Loucy (cell line): ENCODE measurements around the gene SIK3.

ENCODE experiments used
- H2AFZ ChIP-seq: fragments of 200-600 bp; sonication (generic); 2 replicates; pipeline ENCODE4 v1.6.0; 2016; ENCODE audit warnings: antibody characterized with exemption, mild to moderate bottlenecking, low read length, moderate library complexity
- H3F3A ChIP-seq: fragments of 200-600 bp; 2 replicates; pipeline ENCODE4 v1.6.0; 2016; ENCODE audit warnings: antibody characterized with exemption, low read depth, mild to moderate bottlenecking
- H3K27me3 ChIP-seq: fragments of 200-600 bp; sonication (generic); 2 replicates; pipeline ENCODE4 v1.6.1; 2014; ENCODE audit warnings: low read length, mild to moderate bottlenecking; ENCODE audit not compliant: insufficient read depth, poor library complexity, severe bottlenecking
- H3K36me3 ChIP-seq: fragments of 200-600 bp; sonication (generic); 2 replicates; pipeline ENCODE4 v1.6.1; 2016; ENCODE audit warnings: low read length; ENCODE audit not compliant: insufficient read depth
- H3K4me1 ChIP-seq: fragments of 200-600 bp; sonication (generic); 2 replicates; pipeline ENCODE4 v1.5.1; 2014; ENCODE audit warnings: low read length, mild to moderate bottlenecking; ENCODE audit not compliant: insufficient read depth, poor library complexity, severe bottlenecking
- H3K4me2 ChIP-seq: fragments of 200-600 bp; sonication (generic); 2 replicates; pipeline ENCODE4 v1.6.0; 2014; ENCODE audit warnings: antibody characterized with exemption, low read length, low read depth, mild to moderate bottlenecking; ENCODE audit not compliant: poor library complexity, severe bottlenecking
- H3K4me3 ChIP-seq: fragments of 200-600 bp; sonication (generic); 2 replicates; pipeline ENCODE4 v1.5.1; 2014; ENCODE audit warnings: low read length, mild to moderate bottlenecking, mixed read lengths; ENCODE audit not compliant: poor library complexity, severe bottlenecking
- H3K79me2 ChIP-seq: fragments of 200-600 bp; sonication (generic); 2 replicates; pipeline ENCODE4 v1.6.1; 2014; ENCODE audit warnings: low read length; ENCODE audit not compliant: insufficient read depth
- H3K9ac ChIP-seq: fragments of 200-600 bp; sonication (generic); 2 replicates; pipeline ENCODE4 v1.6.0; 2014; ENCODE audit warnings: mild to moderate bottlenecking, low read depth, low read length, moderate library complexity; ENCODE audit not compliant: poor library complexity, severe bottlenecking
- H3K9me2 ChIP-seq: fragments of 200-600 bp; sonication (generic); replicated peaks from 2 replicates; pipeline ENCODE4 v1.6.1; 2016; ENCODE audit warnings: low read depth, low read length, mixed read lengths
- H3K9me3 ChIP-seq: fragments of 200-600 bp; sonication (generic); 2 replicates; pipeline ENCODE4 v1.6.1; 2014; ENCODE audit warnings: mild to moderate bottlenecking, antibody characterized with exemption, low read length, low read depth; ENCODE audit not compliant: insufficient read depth
- H4K20me1 ChIP-seq: fragments of 200-600 bp; sonication (generic); 2 replicates; pipeline ENCODE4 v1.6.0; 2014; ENCODE audit warnings: antibody characterized with exemption, low read length, mild to moderate bottlenecking; ENCODE audit not compliant: insufficient read depth, poor library complexity, severe bottlenecking
- CTCF ChIP-seq: fragments of 200-600 bp; sonication (generic); conservative IDR thresholded peaks from 2 replicates; pipeline ENCODE4 v1.5.1; 2014; ENCODE audit warnings: mild to moderate bottlenecking, antibody characterized with exemption, low read length
- EZH2phosphoT487 ChIP-seq: fragments of 200-600 bp; IDR thresholded peaks from 2 replicates; pipeline ENCODE4 v1.6.1; 2018; ENCODE audit warnings: antibody characterized with exemption, mild to moderate bottlenecking, moderate library complexity, borderline replicate concordance

Gene SIK3

GRCh38 chr11:117073539-117073938 lies 24.7 kb downstream of the SIK3 start:
- peaks cover 93% of the 10 kb centered on the region for H3K79me2 ChIP-seq
- H3K4me2 ChIP-seq: no peak overlapping the region
- H4K20me1 ChIP-seq: peaks cover 35% of the 10 kb centered on the region

GRCh38 chr11:117072517-117073461 lies 25.4 kb downstream of the SIK3 start:
- Histone ChIP-seq H3K36me3 (no peaks in the 10 kb centered on the region), H3K9ac (no peak overlapping the region), H3K27me3 (no peaks in the 10 kb centered on the region), H4K20me1 (peaks cover 35% of the 10 kb centered on the region), H3K9me2 (no peaks in the 10 kb centered on the region), H3K4me1 (peaks cover 44% of the 10 kb centered on the region), H3F3A (no peaks in the 10 kb centered on the region), H3K79me2 (peaks cover 92% of the 10 kb centered on the region), H3K9me3 (no peaks in the 10 kb centered on the region), H3K4me3 (no peak overlapping the region), H3K4me2 (no peak overlapping the region), H2AFZ (no peak overlapping the region)
- TF ChIP-seq EZH2phosphoT487 (no peak), CTCF (no peak)

More at GRCh38 chr11:117073539-117073938, 24.7 kb downstream of the SIK3 start:
- Histone ChIP-seq H3K9ac (no peak overlapping the region), H3K27me3 (no peaks in the 10 kb centered on the region), H3K4me1 (peaks cover 48% of the 10 kb centered on the region), H2AFZ (no peak overlapping the region), H3K36me3 (no peaks in the 10 kb centered on the region), H3K9me2 (no peaks in the 10 kb centered on the region), H3K9me3 (no peaks in the 10 kb centered on the region), H3K4me3 (no peak overlapping the region), H3F3A (no peaks in the 10 kb centered on the region)
- no peak for TF ChIP-seq CTCF
- no peak for TF ChIP-seq EZH2phosphoT487

DNA sequence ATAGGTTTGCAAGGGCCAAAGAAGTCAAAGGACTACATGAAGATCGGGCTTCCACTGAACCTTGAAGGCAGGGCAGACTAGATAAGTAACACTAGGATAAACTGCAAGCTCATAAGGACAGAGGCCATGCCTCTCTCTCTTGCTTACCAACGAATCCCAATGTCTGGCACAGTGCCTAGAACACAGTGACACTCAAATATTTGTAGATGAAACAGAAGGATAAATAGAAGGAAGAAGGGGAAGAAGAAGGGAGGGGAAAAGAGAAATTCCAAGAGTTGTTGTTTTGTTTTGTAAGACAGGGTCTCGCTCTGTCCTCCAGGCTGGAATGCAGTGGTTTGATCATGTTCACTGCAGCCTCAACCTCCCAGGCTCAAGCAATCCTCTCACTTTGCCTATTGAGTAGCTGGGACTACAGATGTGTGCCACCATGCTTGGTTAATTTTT lies 26.9 kb downstream of the SIK3 start:
- H3F3A ChIP-seq: no peaks in the 10 kb centered on the region
- no peaks in the 10 kb centered on the region for H3K9me3 ChIP-seq
- no peak for TF ChIP-seq EZH2phosphoT487
- no peak for TF ChIP-seq CTCF
- peaks cover 91% of the 10 kb centered on the region for H3K79me2 ChIP-seq
- no peaks in the 10 kb centered on the region for H3K9me2 ChIP-seq
- peaks cover 32% of the 10 kb centered on the region for H3K4me1 ChIP-seq
- H2AFZ ChIP-seq: no peak overlapping the region
- no peak overlapping the region for H3K4me3 ChIP-seq
- no peak overlapping the region for H3K4me2 ChIP-seq
- peaks cover 36% of the 10 kb centered on the region for H4K20me1 ChIP-seq
- no peaks in the 10 kb centered on the region for H3K36me3 ChIP-seq
- no peaks in the 10 kb centered on the region for H3K27me3 ChIP-seq
- no peak overlapping the region for H3K9ac ChIP-seq
